ENCODE results near the gene SFI1.

SFI1 gene

GRCh38 chr22:31626427-31627150 is 130.3 kb downstream of the SFI1 start:
- Histone ChIP-seq H3K36me3 (ENCODE audit: insufficient read depth, low read length) (peaks cover 62% of the 10 kb centered on the region), H3K79me2 (ENCODE audit: insufficient read depth, low read length) (peaks cover 94% of the 10 kb centered on the region), H3K9ac (ENCODE audit: low read depth, low read length) (no peak overlapping the region), H2AFZ (ENCODE audit: low read depth, low read length) (no peak overlapping the region), H3K27me3 (ENCODE audit: insufficient read depth, low read length, poor library complexity) (no peaks in the 10 kb centered on the region), H3K9me3 (ENCODE audit: insufficient read depth, low read length, severe bottlenecking) (no peaks in the 10 kb centered on the region), H3K4me2 (ENCODE audit: insufficient read depth, low read length) (no peak overlapping the region), H4K20me1 (ENCODE audit: insufficient read depth, low read length) (peaks cover 83% of the 10 kb centered on the region), H3K4me3 (ENCODE audit: low read depth in 1 of 2, low read length in 2 of 2) (no peak overlapping the region), H3K4me1 (ENCODE audit: insufficient read depth, low read length) (peaks cover 45% of the 10 kb centered on the region), H3K27ac (ENCODE audit: low read length) (0 out of 2 replicates have a peak overlapping the region, but pooled peaks have one; percentile 15)
- no peak for TF ChIP-seq CTCF (IDR thresholded peaks at IDR 0.05; ENCODE audit: borderline replicate concordance, extremely low read depth, low read length, poor library complexity, severe bottlenecking)
- no peak for TF ChIP-seq EZH2 (IDR thresholded peaks at IDR 0.05; ENCODE audit: borderline replicate concordance, low read depth, low read length, severe bottlenecking)
- DNase-seq (no peak), ATAC-seq (ENCODE audit: insufficient read depth, low read depth) (no peak)

- no peak overlapping the region for H2AFZ ChIP-seq (ENCODE audit: low read depth, low read length)
- H3K9ac ChIP-seq (ENCODE audit: low read depth, low read length), result no peak overlapping the region
- peaks cover 55% of the 10 kb centered on the region for H3K36me3 ChIP-seq (ENCODE audit: insufficient read depth, low read length)
- H3K4me1 ChIP-seq (ENCODE audit: insufficient read depth, low read length), result peaks cover 45% of the 10 kb centered on the region
- peaks cover 92% of the 10 kb centered on the region for H3K79me2 ChIP-seq (ENCODE audit: insufficient read depth, low read length)
- H3K27ac ChIP-seq (ENCODE audit: low read length), result 0 out of 2 replicates have a peak overlapping the region, but pooled peaks have one; percentile 15
- H4K20me1 ChIP-seq (ENCODE audit: insufficient read depth, low read length), result peaks cover 76% of the 10 kb centered on the region
- DNase-seq (no peak), ATAC-seq (ENCODE audit: insufficient read depth, low read depth) (no peak)
- no peak overlapping the region for H3K4me3 ChIP-seq (ENCODE audit: low read depth in 1 of 2, low read length in 2 of 2)
- no peak overlapping the region for H3K4me2 ChIP-seq (ENCODE audit: insufficient read depth, low read length)
- H3K9me3 ChIP-seq (ENCODE audit: insufficient read depth, low read length, severe bottlenecking), result no peaks in the 10 kb centered on the region
- no peak for TF ChIP-seq CTCF (IDR thresholded peaks at IDR 0.05; ENCODE audit: borderline replicate concordance, extremely low read depth, low read length, poor library complexity, severe bottlenecking)
- TF ChIP-seq EZH2 (IDR thresholded peaks at IDR 0.05; ENCODE audit: borderline replicate concordance, low read depth, low read length, severe bottlenecking), result no peak
- no peaks in the 10 kb centered on the region for H3K27me3 ChIP-seq (ENCODE audit: insufficient read depth, low read length, poor library complexity)
Observed at GRCh38 chr22:31627223-31627731, 130.9 kb downstream of the SFI1 start.

- Histone ChIP-seq H2AFZ (ENCODE audit: low read depth, low read length) (no peak overlapping the region), H3K36me3 (ENCODE audit: insufficient read depth, low read length) (peaks cover 45% of the 10 kb centered on the region), H3K9ac (ENCODE audit: low read depth, low read length) (no peak overlapping the region), H3K79me2 (ENCODE audit: insufficient read depth, low read length) (peaks cover 87% of the 10 kb centered on the region), H3K27ac (ENCODE audit: low read length) (peak overlapping the region; percentile 35; the same call in 1 of the 2 replicates), H3K4me3 (ENCODE audit: low read depth in 1 of 2, low read length in 2 of 2) (0 out of 4 replicates have a peak overlapping the region, but pooled peaks of 1 of the 2 experiments have one; percentile 24), H3K4me1 (ENCODE audit: insufficient read depth, low read length) (peaks cover 45% of the 10 kb centered on the region), H4K20me1 (ENCODE audit: insufficient read depth, low read length) (peaks cover 69% of the 10 kb centered on the region), H3K27me3 (ENCODE audit: insufficient read depth, low read length, poor library complexity) (no peaks in the 10 kb centered on the region), H3K9me3 (ENCODE audit: insufficient read depth, low read length, severe bottlenecking) (no peaks in the 10 kb centered on the region), H3K4me2 (ENCODE audit: insufficient read depth, low read length) (peak overlapping the region; percentile 3; the same call in 1 of the 2 replicates)
- TF ChIP-seq EZH2 (IDR thresholded peaks at IDR 0.05; ENCODE audit: borderline replicate concordance, low read depth, low read length, severe bottlenecking) (no peak), CTCF (IDR thresholded peaks at IDR 0.05; ENCODE audit: borderline replicate concordance, extremely low read depth, low read length, poor library complexity, severe bottlenecking) (no peak)
- no peak for ATAC-seq (ENCODE audit: insufficient read depth, low read depth)
- DNase-seq, result no peak
Observed at GRCh38 chr22:31628362-31628761, 132.0 kb downstream of the SFI1 start.

All from DND-41 (cell line).